H1 (cell line): Measurements from ENCODE around the gene CRYGN. TPM values are rescaled to one million over a fixed set of nuclear protein-coding genes. Genes with fewer than 3 reads are reported as not detected.

Experiments used
- CHD2 ChIP-seq: IDR thresholded peaks from 2 replicates; pipeline ENCODE4 v1.6.1; 2012; ENCODE audit warnings: low read length, improper control_type of control experiment
- KDM4A ChIP-seq: IDR thresholded peaks from one replicate; pipeline ENCODE4 v1.7.1; 2012; ENCODE audit warnings: low read depth, mild to moderate bottlenecking, moderate library complexity, low read length, inconsistent platforms; ENCODE audit not compliant: severe bottlenecking
- MAFK ChIP-seq: IDR thresholded peaks from 2 replicates; pipeline ENCODE4 v1.6.1; 2012; ENCODE audit warnings: low read depth, mild to moderate bottlenecking, improper control_type of control experiment, low read length
- SUZ12 ChIP-seq: fragments of 200-600 bp; sonication (generic); IDR thresholded peaks from 2 replicates; pipeline ENCODE4 v1.6.1; 2012; ENCODE audit warnings: mild to moderate bottlenecking, inconsistent platforms, low read length, moderate library complexity, mixed read lengths
- polyA plus RNA-seq, 7 experiments: library from polyadenylated mRNA; depleted of rRNA in 3 of 7; stranded (reverse) in 5 of 7; unstranded in 2 of 7; fragments of >200 nt in 5 of 7; fragments of 200-250 nt in 2 of 7; gene quantifications; 1 replicate in 5 of 7; 2 replicates in 1 of 7; 4 replicates in 1 of 7; pipeline versions ENCODE4 v1.2.1 to v1.2.3, GENCODE V29; 2011 to 2013; ENCODE audit warnings: missing spikeins in 2 of 7, mixed read lengths in 2 of 7
- total RNA-seq: library from RNA; stranded (reverse); fragmentation: NEBNext Ultra II Directional; extraction: Animal tissue kit (Norgen Biotek cat#: 25700); gene quantifications from 2 replicates; pipeline ENCODE4 v1.2.1, GENCODE V29; 2021

CRYGN gene
- total and polyA plus RNA-seq, 2 of the 8 experiments (the other 6 are each of a cell fraction or from before 2014, with no cell fraction given): 0.98 to 1.6 TPM

- no peak for TF ChIP-seq SUZ12
- TF ChIP-seq KDM4A: no peak
- no peak for TF ChIP-seq MAFK
- TF ChIP-seq CHD2: no peak
Observed at GRCh38 chr7:151433721-151434400, 6.1 kb downstream of the CRYGN start (continued).
